OCI-LY3 (cell line): Measurements from ENCODE around the gene FBXL3.

Source experiments
- H2AFZ ChIP-seq: fragments of 200-600, 300-600 bp; shearing (Covaris generic); 2 replicates; pipeline ENCODE4 v1.6.0; 2014; ENCODE audit warnings: antibody characterized with exemption, low read depth, low read length
- H3K27ac ChIP-seq: fragments of 200-600, 300-600 bp; sonication (generic); 2 replicates; pipeline ENCODE4 v1.5.1; 2014; ENCODE audit warnings: mild to moderate bottlenecking, low read length, moderate library complexity, mixed read lengths
- H3K27me3 ChIP-seq: fragments of 200-600, 300-600 bp; sonication (generic); 2 replicates; pipeline ENCODE4 v1.6.1; 2014; ENCODE audit warnings: low read depth, low read length, mixed read lengths
- H3K36me3 ChIP-seq: fragments of 200-600, 300-600 bp; sonication (generic); replicated peaks from 2 replicates; pipeline ENCODE3; 2014; ENCODE audit warnings: low read depth, low read length, mixed read lengths
- H3K4me1 ChIP-seq: fragments of 300-600, 200-600 bp; sonication (generic); 2 replicates; pipeline ENCODE4 v1.6.1; 2014; ENCODE audit warnings: low read length, mixed read lengths
- H3K4me2 ChIP-seq: fragments of 200-600, 300-600 bp; sonication (generic); 2 replicates; pipeline ENCODE4 v1.6.1; 2014; ENCODE audit warnings: low read length, mixed read lengths
- H3K4me3 ChIP-seq: fragments of 300-600, 200-600 bp; sonication (generic); 2 replicates; pipeline ENCODE4 v1.5.1; 2014; ENCODE audit warnings: antibody characterized with exemption, mild to moderate bottlenecking, low read length, moderate library complexity
- H3K79me2 ChIP-seq: fragments of 300-600, 200-600 bp; shearing (Covaris generic); 2 replicates; pipeline ENCODE4 v1.6.1; 2014; ENCODE audit warnings: mild to moderate bottlenecking, low read length, mixed read lengths
- H3K9ac ChIP-seq: fragments of 300-600, 200-600 bp; shearing (Covaris generic); 2 replicates; pipeline ENCODE4 v1.6.0; 2014; ENCODE audit warnings: mild to moderate bottlenecking, low read length, moderate library complexity
- H3K9me3 ChIP-seq: fragments of 200-600, 300-600 bp; shearing (Covaris generic); 2 replicates; pipeline ENCODE4 v1.6.1; 2014; ENCODE audit warnings: low read length, mixed read lengths; ENCODE audit not compliant: insufficient read depth
- H4K20me1 ChIP-seq: fragments of 200-600, 300-600 bp; sonication (generic); 2 replicates; pipeline ENCODE4 v1.6.1; 2016; ENCODE audit warnings: low read length, mixed read lengths; ENCODE audit not compliant: insufficient read depth
- CTCF ChIP-seq: fragments of 200-600, 300-600 bp; sonication (generic); IDR thresholded peaks from 2 replicates; pipeline ENCODE4 v1.5.1; 2014; ENCODE audit warnings: antibody characterized with exemption, low read length, low read depth
- EZH2phosphoT487 ChIP-seq: fragments of 200-600 bp; shearing (Covaris generic); IDR thresholded peaks from 2 replicates; pipeline ENCODE4 v1.6.1; 2018; ENCODE audit warnings: antibody characterized with exemption, mixed run types, low read depth

The FBXL3 gene

GRCh38 chr13:76993473-76993872, 33.5 kb downstream of the FBXL3 start:
- no peak overlapping the region for H3K27ac ChIP-seq
- H3K4me1 ChIP-seq, result peaks cover 12% of the 10 kb centered on the region
- H3K36me3 ChIP-seq, result peaks cover 27% of the 10 kb centered on the region
- TF ChIP-seq CTCF (no peak), EZH2phosphoT487 (no peak)
- no peak overlapping the region for H3K9ac ChIP-seq
- peak overlapping the region; percentile 84; the same call in 1 of the 2 replicates for H3K4me3 ChIP-seq
- no peaks in the 10 kb centered on the region for H3K9me3 ChIP-seq
- no peaks in the 10 kb centered on the region for H3K27me3 ChIP-seq
- H3K4me2 ChIP-seq, result peak overlapping the region; percentile 76
- peaks cover 21% of the 10 kb centered on the region for H3K79me2 ChIP-seq
- H4K20me1 ChIP-seq, result no peaks in the 10 kb centered on the region
- no peak overlapping the region for H2AFZ ChIP-seq

GRCh38 chr13:76993021-76993420, 33.9 kb downstream of the FBXL3 start:
- H3K9me3 ChIP-seq, result no peaks in the 10 kb centered on the region
- TF ChIP-seq CTCF (no peak), EZH2phosphoT487 (no peak)
- peak overlapping the region; percentile 93 for H3K9ac ChIP-seq
- no peaks in the 10 kb centered on the region for H4K20me1 ChIP-seq
- H3K79me2 ChIP-seq, result peaks cover 21% of the 10 kb centered on the region
- H3K36me3 ChIP-seq, result peaks cover 22% of the 10 kb centered on the region
- H3K27ac ChIP-seq, result no peak overlapping the region
- H3K4me1 ChIP-seq, result peaks cover 12% of the 10 kb centered on the region
- 0 out of 2 replicates have a peak overlapping the region, but pooled peaks have one; percentile 90 for H2AFZ ChIP-seq
- no peaks in the 10 kb centered on the region for H3K27me3 ChIP-seq
- peak overlapping the region; percentile 76 for H3K4me2 ChIP-seq
- peak overlapping the region; percentile 84 for H3K4me3 ChIP-seq

GRCh38 chr13:76992548-76993001, 34.4 kb downstream of the FBXL3 start:
- Histone ChIP-seq H3K36me3 (peaks cover 20% of the 10 kb centered on the region), H3K4me1 (peaks cover 12% of the 10 kb centered on the region), H3K79me2 (peaks cover 21% of the 10 kb centered on the region), H3K4me3 (peak overlapping the region; percentile 84), H3K27ac (peak overlapping the region; percentile 68), H4K20me1 (no peaks in the 10 kb centered on the region), H3K9ac (peak overlapping the region; percentile 93), H3K27me3 (no peaks in the 10 kb centered on the region), H3K9me3 (no peaks in the 10 kb centered on the region), H3K4me2 (peak overlapping the region; percentile 76), H2AFZ (peak overlapping the region; percentile 90)
- no peak for TF ChIP-seq CTCF
- TF ChIP-seq EZH2phosphoT487, result no peak

GRCh38 chr13:76991796-76992547, 35.0 kb downstream of the FBXL3 start, which contains the start of gene CLN5:
TSS of gene CLN5 (plus strand) at chr13:76992081. CDS start at chr13:76992099, 18 bp downstream.
- Histone ChIP-seq H2AFZ (peak within 1 kb of the TSS; percentile 97), H3K27ac (peak within 1 kb of the TSS; percentile 68), H3K9me3 (no peaks in the 10 kb centered on the region), H3K79me2 (peaks cover 21% of the 10 kb centered on the region), H3K4me2 (peak within 1 kb of the TSS; percentile 94), H4K20me1 (no peaks in the 10 kb centered on the region), H3K27me3 (no peaks in the 10 kb centered on the region), H3K36me3 (peaks cover 20% of the 10 kb centered on the region), H3K4me1 (peaks cover 12% of the 10 kb centered on the region), H3K9ac (peak within 1 kb of the TSS; percentile 93), H3K4me3 (peak within 1 kb of the TSS; percentile 84)
- TF ChIP-seq EZH2phosphoT487, result no peak
- no peak for TF ChIP-seq CTCF
